ENCODE results near the gene IGSF9B.

The IGSF9B gene

DNA sequence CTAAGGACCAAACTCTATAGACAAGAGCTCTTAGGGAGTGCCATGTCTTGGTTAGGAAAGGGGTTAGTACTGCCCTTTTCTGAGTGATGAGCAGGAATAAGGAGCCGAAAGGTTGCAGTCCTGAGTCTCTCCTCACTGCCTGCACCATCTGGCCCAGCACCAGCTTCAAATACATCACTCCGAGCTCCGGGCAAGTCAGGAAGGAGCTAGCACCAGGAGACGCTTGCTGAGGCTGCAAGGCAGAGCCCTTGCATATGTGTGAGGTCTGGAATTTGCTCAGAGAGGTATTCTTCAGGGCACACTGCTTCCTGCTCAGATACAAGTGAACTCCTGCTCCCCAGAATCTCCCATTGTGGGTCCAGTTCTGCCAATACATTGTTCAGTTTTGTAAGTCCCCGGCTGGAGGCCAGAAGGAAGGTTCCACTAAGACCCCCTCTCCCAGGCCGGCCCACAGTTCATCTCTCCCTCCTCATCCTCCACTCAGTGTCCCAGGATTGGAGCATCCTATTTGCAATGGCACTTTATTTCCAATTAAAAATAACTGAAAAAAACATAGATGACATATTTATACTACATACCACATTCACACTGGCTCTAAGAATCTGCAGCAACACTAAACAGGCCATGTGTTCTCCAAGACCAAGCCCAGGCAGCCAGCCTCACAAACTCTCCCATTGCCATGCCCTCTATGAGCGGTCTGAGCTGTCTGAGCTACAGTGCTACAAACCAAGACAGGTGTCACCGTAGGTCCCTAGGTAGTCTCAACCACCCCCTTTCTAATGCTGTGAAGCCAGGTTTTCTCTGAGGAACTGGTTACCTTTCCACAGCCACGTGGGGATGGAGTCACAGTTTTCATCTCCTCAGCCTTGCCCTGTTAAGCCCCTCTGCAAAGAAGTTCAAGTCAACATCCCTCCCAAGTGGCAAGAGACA lies 56.3 kb downstream of the IGSF9B start:
- no peak for DNase-seq (ENCODE audit: low read depth)

DNA sequence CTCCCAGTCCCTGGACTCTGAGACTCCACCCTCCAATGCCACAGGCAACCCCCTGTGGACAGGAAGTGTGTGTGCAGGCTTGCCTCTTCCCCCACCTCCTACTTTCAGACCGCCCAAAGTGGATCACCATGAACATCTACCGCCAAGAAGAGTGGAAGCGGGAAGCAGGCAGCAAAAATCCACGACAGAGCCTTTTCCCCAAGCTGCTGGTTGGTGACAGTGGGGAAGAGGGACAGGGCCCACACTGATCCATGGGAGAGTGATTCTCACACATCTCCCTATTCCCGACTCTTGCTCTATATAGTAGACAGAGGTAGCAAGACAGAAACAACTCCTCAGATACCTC lies 58.0 kb downstream of the IGSF9B start:
- no peak for DNase-seq (ENCODE audit: low read depth)

DNA sequence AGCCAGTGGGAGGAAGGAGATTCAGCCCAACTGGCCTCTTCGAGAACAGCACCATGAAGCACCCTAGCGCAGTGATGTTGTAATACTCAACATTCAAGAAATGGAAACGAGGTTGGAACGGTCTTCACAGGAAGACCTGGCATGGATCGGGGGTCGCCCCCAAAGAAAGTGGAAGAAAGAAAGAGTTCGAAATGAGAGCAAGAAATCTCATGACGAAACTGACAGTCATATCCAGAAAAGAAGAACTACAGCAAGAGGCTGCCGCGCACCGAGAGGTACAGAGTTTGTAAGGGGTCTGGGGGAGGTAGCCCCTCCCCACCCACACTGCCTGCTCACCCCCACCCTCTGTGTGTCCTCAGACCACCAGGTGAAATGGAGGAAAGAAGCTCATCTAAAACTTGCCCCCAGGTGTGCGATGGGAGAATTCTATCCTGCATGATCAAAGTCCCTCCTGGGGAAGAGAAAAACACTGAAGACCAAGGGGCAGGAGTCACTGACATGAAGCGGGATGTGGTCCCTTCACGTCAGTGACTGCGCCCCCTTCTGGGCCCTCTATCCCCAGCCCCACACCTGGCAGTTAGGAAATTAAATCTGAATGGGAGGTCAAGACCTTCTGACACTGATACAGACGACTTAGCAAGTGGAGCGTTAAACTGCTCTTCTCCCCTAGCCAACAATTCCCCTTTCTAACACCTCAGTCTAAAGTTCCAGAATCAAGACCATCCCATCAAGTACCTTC lies 58.6 kb downstream of the IGSF9B start:
- DNase-seq (ENCODE audit: low read depth), result no peak

DNA sequence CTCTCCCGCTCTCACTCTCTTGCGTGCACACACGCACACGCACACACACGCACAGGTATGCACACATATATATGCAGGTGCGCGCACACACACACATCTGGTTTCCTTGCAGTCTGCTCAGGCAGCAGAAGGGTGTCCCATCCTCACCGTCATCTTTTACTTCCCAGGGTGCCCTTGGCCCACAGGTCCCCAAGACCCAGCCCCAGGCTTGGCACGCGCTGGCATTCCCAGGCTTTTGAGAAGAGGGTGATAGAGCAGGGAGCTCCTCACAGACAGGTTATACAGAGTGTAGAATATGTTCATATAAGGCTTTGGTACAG lies 59.5 kb downstream of the IGSF9B start:
- DNase-seq (ENCODE audit: low read depth), result no peak

DNA sequence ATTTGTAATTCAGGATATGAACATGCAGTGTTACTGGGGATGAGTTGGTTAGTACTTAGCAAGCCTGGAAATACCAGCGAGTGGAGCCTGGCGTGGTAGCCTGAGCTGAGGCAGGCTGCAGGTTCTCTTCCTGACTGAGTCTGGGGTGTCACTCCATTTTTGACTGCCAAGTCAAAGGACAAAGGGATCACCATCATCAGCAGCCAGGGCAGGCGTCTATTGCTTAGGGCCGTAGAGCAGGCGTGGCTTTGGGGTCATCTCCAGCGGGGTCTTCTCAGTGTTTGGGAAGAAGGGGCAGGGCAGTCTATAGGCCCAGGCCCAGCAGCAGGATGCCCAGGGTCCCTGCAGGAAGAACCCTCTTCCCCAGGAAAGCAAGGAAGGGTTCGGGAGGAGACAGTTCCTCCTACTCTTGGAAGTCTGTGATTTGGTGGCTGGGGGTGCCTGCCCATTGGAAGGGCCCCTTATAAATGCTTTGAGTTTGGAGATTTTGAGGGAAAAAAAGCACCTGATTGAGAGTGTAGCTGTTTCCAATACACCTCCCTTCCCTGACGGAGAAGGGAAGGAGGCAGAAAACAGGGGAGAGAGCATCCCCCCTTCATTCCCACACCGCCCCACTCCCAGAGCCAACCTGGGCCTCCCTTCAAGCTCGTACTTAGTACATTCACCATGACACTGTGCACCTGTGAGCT lies 60.0 kb downstream of the IGSF9B start:
- no peak for DNase-seq (ENCODE audit: low read depth)

DNA sequence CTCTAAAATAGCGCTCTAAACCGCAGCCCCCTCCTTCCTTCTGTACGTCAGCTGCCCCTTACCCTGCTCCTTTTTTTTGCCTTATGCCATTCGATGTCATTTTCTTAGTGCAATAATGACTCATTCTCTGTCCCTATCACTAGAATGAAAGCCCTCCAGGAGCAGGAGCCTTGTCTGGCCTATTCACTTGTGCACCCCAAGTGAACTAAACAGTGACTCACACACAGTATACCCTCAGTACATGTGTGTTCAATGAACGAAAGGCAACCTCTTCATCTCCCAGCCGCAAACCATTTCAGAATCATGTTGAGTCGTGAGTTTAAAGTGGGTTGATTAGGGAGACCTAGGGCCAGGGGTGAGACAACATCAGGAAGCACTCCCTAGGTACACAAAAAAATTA lies 60.7 kb downstream of the IGSF9B start:
- DNase-seq (ENCODE audit: low read depth), result no peak

DNA sequence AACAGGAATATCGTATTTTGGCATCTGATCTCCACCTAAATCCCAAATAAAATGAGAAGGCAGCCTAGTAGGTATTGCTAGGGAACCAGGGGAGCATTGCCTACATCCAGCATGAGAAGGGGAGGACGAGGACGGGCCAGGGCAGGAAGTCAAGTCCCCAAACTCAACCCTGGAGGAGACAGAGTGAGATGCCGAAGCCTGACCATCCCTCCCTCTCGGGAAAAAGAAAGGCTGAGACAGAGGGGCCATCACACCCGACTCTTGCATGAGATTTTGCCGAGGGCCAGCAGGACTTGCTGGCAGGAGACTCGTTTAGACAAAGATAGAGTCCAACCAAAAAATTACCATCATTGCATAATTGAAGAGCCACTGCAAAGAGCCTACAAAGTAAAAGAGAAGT lies 61.2 kb downstream of the IGSF9B start:
- DNase-seq (ENCODE audit: low read depth), result no peak

DNA sequence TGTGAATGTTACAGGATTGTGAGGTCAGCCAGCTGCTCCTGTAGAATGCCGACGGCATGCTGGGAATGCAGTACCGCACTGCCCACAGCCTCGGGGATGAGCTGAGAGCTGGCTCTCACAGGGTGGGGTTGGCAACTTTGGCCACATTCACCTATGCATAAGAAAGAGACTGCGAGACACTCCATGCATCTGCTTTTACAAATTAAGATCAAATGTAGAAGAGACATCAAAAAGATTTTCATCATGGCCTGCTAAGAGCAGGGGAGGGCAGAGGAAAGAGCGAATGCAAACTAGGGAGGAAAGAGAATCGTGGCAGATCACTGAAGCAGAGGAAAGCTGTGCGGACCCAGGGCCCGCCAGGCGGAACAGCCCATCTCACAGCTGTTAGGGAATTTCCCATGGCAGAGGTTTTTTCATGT lies 61.7 kb downstream of the IGSF9B start:
- no peak for DNase-seq (ENCODE audit: low read depth)

DNA sequence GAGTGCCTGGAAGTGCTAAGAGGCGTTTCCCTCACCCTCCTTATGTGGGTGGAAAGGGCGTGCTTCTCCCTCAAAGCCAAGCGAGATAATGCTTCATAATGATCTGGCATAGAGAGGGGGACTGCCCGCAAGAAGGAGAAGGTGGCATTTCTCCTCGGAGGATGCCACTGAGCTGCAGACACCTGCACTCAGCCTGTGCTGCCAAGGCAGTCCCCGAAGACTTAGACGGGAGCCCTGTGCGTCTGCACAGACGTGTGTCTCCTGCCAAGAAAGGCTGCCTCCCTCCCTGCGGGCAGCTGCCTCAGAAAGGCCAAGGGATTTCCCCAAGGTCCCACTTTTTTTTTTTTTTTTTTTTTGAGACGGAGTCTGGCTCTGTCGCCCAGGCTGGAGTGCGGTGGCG lies 63.4 kb downstream of the IGSF9B start:
- no peak for DNase-seq (ENCODE audit: low read depth)

DNA sequence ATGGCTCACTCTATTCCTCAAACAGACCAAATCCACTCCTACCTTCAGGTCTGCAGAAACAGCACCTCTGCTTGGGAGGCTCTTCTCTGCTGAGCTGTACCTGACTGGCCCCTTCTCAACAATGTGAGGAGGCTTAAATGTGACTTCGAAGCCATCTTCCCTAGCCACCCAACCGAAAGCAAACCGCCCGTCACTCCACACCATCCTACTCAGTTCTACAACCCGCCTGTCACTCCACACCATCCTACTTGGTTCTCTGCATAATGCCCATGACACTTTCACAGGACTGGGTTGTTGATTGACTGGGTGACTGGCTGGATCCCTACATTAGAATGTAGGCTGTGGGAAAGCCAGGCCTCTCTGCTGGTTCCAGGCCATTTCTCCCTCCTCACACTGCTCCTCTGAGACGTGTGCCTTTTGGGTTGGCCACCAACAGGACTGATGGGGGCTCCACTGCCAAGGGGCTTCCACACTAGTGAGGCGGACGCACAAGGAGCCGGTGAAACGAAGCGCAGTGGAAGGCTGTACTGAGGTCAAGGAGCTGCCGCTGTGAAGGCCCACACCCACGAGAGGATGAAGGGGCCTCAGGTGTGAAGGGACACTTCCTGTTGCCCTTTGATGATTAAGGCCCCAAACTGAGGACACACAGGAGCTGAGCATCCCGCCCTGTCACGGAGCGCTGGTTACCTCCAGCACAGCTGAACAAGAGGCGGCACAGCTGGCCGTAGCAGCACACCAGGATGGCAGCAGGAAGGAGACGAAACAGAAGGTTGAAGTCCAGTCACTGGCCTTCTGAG lies 64.0 kb downstream of the IGSF9B start:
- no peak for DNase-seq (ENCODE audit: low read depth)

DNA sequence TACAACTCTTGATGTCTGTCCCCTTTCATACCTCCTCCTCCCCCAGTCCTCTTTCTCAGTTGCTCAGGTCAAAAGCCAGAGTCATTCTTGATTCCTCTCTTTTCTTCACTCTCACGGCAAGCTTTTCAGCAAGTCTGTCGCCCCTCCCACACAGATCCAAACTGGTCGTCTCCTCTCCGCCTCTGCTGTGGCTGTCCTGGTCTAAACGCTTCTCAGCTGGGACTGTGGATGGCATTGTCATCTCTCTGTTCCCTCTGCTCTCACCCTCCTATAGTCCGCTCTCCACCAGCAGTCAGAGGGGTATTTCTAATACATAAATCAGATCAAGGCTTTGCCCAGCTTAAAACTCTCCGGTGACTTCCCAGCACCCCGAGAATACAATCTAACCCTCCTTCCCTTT lies 64.6 kb downstream of the IGSF9B start:
- DNase-seq (ENCODE audit: low read depth), result no peak

DNA sequence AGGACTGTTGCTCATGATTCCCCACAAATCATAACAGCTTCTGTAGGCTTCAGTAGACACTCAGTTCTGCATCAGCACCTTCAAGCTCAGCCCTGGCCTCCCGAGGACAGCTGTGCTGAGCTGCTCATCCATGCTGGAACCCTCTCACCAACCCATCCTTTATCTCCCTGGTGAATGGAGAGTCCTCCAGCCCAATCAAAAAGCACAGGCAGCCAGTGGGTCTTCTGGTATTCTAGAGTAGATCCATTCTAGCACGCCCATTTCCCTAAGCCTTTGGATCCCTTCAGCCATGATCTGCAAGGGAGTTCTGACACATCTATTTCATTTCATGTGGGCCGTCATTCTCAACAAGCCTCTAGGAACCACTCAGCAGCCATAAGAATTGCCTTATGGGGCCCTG lies 66.9 kb downstream of the IGSF9B start:
- no peak for DNase-seq (ENCODE audit: low read depth)

DNA sequence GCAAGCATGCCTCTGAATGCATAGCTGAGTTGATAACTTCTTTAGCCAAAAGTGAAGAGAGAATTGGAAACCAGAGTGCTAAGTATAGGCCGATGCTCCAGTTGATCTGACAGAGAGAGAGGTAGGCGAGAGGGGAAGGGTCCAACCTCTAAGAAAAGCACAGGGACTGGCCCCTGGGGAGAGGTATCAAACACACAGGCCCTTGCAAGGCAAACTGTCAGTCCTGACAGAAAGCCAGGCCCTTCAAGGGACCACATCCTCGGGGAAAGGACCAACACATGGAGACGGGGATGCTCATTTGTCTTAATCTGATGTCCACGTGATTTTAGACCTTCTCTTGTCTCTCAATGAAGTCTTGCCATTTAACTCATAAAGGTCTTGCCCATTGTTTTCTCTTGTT lies 67.6 kb downstream of the IGSF9B start:
- DNase-seq (ENCODE audit: low read depth), result no peak

DNA sequence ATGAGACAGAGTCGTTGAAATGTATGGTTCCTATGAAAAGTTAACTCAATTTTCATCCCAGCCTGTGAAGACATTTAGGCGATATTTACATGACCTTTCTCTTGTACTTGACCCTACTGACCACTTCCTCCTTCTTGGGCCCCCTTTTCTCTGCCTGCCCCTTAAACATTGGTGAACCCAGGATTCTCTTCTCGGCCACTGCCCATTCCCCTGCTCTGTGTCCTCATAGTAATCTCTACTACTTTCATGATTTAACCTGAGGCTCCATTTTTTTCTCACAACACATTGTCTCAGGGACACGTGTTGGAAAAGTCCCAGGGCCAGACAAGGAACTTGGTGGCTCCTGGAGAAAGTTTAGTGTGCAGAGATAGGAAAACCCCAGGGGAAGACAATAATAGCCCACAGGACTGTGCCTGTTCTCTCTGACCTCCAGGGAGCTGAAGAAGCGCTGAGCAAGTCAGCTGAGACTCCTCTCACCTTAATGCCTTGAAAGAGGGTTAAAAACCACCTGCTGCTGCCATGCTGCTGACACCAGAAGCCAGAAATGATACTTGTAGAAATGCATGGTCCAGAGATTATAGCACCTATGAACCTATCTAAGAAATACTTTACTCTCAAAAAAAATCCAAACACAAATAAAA lies 69.0 kb downstream of the IGSF9B start:
- DNase-seq (ENCODE audit: low read depth), result no peak

DNA sequence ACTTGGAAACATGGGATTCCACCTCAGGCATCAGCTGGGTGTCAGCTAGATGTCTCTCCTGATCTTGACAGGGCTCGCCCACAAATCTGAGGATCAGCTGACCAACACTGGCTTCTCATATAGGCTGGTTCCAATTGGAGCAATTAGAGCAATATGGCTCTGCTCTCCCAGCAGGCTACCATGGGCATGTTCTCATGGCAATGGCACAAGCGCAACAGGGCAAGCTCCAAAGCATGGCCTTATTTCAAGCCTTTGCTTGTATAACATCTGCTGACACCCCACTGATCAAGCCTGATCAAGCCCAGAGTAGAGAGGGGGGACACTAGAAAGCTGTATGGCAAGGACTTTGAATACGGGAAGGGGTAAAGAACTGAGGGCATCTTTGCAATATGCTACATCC lies 70.7 kb downstream of the IGSF9B start:
- DNase-seq (ENCODE audit: low read depth), result no peak

DNA sequence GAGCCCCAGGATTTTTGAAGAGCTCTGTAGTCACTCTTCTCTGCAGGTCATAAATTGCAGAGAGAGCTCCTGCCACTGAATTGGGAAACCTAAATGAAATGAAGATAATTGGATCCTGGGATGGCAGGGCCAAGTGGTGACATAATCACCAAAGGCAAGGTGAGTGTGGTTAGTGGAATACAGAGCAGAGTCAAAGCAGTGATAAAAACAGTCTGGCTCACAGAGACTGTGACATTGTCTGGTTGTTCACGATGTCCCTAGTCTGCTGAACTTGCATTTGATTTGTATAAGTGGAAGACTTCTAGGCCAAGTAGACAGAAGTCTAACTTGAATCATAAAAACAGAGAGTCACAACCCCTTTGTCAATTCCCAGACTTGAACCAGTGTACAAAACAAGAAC lies 84.6 kb downstream of the IGSF9B start:
- DNase-seq (ENCODE audit: low read depth), result no peak

DNA sequence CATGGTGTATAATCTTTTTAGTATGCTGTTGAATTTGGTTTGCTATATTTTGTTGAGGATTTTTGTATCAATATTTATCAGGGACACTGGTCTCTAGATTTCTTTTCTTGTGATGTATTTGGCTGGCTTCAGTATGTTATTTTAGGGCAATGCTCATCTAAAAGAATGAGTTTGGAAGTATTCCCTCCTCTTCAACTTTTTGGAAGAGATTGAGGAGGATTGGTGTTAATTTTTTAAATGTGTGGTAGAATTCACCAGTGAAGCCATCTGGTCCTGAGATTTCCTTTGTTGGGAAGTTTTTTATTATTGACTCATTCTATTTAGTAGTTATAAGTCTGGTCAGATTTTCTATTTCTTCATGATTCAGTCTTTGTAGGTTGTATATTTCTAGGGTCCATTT lies 89.3 kb downstream of the IGSF9B start:
- no peak for DNase-seq (ENCODE audit: low read depth)

DNA sequence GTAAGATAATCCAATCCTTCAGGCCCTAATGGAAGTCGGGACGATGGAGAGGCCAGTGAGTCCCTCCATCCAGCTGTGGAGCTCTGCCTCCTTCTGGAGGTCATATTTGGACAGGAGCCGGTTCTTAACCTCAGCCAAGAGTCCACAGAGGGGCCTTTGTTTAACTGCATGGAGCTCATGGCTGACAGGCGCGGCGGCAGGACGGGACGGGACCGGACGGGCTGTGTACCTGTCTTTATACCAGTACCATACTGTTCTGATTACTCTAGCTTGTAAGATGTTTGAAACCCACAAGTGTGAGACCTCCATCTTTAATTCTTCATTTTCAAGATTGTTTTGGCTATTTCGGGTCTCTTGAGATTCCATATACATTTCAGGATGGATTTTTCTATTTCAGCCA lies 91.3 kb downstream of the IGSF9B start:
- DNase-seq (ENCODE audit: low read depth), result no peak

DNA sequence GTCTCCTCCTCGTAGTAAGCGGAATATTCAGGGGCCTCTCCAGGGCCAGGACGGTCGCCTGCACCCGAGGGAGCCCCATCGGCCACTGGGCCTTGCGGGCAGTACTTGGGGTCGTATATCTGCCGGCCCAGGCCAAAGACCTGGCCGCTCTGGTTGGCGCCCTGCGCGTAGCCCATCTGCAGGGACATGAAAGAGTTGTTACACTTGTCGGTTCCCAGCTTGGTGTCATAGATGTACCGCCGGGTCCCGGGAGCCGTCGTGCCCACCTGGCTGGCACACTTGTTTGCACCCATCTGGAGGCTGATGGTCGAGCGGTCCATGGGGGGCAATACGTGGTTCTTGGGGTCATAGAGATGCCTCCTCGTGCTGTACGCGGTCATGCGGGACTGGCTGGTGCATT lies 92.0 kb downstream of the IGSF9B start:
- DNase-seq (ENCODE audit: low read depth), result no peak

DNA sequence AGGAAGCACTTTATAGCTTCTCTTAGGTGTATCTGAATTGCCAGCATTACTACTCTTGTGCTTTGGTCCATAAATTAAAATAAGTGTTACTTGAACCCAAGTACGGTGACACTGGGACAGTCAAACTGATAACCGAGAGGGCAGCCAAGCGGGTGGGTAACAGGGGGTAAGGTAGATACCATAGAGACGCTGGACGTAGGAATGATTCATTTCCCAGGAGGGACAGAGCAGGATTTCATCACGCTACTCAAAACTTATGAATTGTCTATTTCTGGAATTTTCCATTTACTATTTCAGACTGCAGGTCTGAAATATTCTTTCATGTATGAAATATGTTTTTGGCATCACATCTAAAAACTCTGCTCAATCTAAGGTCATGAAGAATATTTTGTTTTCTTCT lies 96.6 kb downstream of the IGSF9B start:
- DNase-seq (ENCODE audit: low read depth), result no peak

All from stimulated activated CD4-positive, alpha-beta T cell treated with anti-CD3 and anti-CD28 coated beads, Interleukin-2, amount 100 ng/mL, for 4 hours (primary cell).